NT2/D1 (cell line): ENCODE data around the gene POGLUT3.

Source experiments
- DNase-seq: peaks from one replicate; pipeline ENCODE4 v3.0.0-alpha.2; 2011; ENCODE audit warnings: low read depth, low spot score
- H3K27me3 ChIP-seq: 2 replicates; pipeline ENCODE4 v1.6.0; 2011; ENCODE audit warnings: mild to moderate bottlenecking; ENCODE audit not compliant: insufficient read length, insufficient read depth
- H3K36me3 ChIP-seq: 2 replicates; pipeline ENCODE4 v1.6.1; 2011; ENCODE audit warnings: mild to moderate bottlenecking, low read length, mixed read lengths; ENCODE audit not compliant: insufficient read depth, insufficient read length
- H3K4me1 ChIP-seq: 2 replicates; pipeline ENCODE4 v1.5.1; 2011; ENCODE audit not compliant: insufficient read depth, insufficient read length
- H3K4me3 ChIP-seq: 2 replicates; pipeline ENCODE4 v1.5.1; 2011; ENCODE audit warnings: low read depth; ENCODE audit not compliant: insufficient read length
- H3K9ac ChIP-seq: 2 replicates; pipeline ENCODE4 v1.6.0; 2011; ENCODE audit warnings: low read depth; ENCODE audit not compliant: insufficient read length
- H3K9me3 ChIP-seq: 2 replicates; pipeline ENCODE4 v1.5.1; 2011; ENCODE audit warnings: mild to moderate bottlenecking, low read length; ENCODE audit not compliant: insufficient read depth
- SUZ12 ChIP-seq: IDR thresholded peaks from 2 replicates; pipeline ENCODE4 v1.6.1; 2011; ENCODE audit not compliant: insufficient read length, insufficient read depth; ENCODE audit errors: extremely low read depth
- YY1 ChIP-seq: IDR thresholded peaks from 2 replicates; pipeline ENCODE4 v1.6.1; 2011; ENCODE audit not compliant: insufficient read length, insufficient read depth
- ZNF274 ChIP-seq: IDR thresholded peaks from 2 replicates; pipeline ENCODE4 v1.6.1; 2011; ENCODE audit warnings: mild to moderate bottlenecking, low read depth, low read length

Gene POGLUT3

DNA sequence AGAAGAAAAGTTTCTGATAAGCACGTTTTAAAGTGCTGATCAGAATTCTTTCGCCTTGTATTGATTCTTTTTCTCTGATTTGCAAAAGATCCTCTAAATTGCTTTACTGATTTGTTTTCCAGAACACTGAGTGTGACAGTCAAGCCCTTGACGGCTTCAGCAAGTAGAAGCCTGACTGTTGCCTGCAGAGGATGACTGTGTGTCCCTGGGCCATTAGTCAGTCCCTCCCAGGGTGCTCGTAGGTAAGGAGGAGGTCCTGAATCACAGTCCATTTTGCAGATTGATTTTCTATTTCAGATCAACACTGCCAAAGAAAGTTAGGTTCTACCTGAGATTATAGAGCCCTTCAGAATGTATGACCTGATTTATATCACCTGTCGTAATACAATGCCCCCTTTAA is 38.6 kb upstream of the POGLUT3 start:
- Histone ChIP-seq H3K9ac (no peak overlapping the region), H3K9me3 (no peaks in the 10 kb centered on the region), H3K36me3 (no peaks in the 10 kb centered on the region), H3K4me3 (no peak overlapping the region), H3K4me1 (no peaks in the 10 kb centered on the region), H3K27me3 (no peaks in the 10 kb centered on the region)
- no peak for DNase-seq
- TF ChIP-seq ZNF274 (no peak), SUZ12 (no peak), YY1 (no peak)

DNA sequence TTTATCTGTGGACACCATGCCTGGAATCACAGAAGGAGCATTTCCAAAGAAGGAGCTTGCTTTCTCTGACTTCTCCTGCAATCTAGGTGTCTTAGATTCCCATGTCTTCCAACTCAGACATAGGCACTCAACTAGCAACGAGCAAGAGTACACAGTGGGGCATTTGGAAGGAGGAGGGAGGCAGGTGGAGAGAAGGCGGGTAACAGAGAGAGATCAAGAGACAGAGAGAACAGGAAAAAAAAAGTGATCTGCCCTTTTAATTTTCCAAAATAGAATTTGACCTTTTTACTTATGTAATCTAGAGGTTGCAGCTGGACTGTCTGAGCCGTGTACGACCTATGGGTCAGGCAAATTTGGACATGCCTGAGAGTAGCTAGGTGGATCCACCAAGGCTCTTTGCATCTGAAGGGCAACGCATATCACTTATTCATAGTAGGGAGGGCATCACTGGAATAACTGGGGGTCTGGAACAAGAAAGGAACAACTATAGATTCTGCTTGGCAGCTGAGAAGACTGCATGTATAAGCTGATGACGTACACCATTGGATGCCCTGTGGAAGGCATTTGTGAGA is 37.3 kb upstream of the POGLUT3 start:
- H3K4me1 ChIP-seq = no peaks in the 10 kb centered on the region
- no peak overlapping the region for H3K9ac ChIP-seq
- H3K36me3 ChIP-seq = no peaks in the 10 kb centered on the region
- no peak for TF ChIP-seq SUZ12
- TF ChIP-seq YY1 = no peak
- TF ChIP-seq ZNF274 = no peak
- DNase-seq = no peak
- H3K27me3 ChIP-seq = no peaks in the 10 kb centered on the region
- no peak overlapping the region for H3K4me3 ChIP-seq
- H3K9me3 ChIP-seq = no peaks in the 10 kb centered on the region

DNA sequence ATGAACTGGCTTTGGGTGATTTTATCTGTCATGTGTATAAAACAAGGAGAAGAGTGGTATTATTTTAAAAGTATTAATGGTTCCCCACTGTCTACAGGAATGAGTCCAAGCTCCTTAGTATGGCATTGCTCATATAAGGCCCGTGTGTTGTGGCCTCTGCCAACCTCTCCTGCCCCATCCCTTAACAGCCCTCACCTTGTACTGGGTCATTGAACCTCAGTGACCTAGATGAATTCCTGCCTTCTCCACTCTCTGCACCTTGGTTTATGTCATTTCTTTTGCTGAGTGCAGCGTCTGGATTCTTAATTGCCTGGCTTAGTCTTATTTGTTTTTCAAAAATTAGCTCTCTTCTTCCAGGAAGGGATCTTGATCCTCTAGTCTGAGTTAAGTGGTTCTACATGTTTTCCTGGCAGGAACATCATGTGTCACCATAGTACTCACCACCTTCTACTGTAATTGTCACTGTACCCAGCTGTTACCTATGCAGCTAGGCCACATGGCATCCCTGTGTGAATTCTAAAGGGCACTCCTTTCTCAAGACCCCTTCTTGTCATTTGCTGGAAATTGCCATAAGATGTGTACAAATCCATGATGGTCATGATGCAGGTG is 36.2 kb upstream of the POGLUT3 start:
- no peak for DNase-seq
- no peaks in the 10 kb centered on the region for H3K4me1 ChIP-seq
- no peaks in the 10 kb centered on the region for H3K36me3 ChIP-seq
- H3K4me3 ChIP-seq = no peak overlapping the region
- H3K27me3 ChIP-seq = no peaks in the 10 kb centered on the region
- H3K9ac ChIP-seq = no peak overlapping the region
- H3K9me3 ChIP-seq = no peaks in the 10 kb centered on the region
- TF ChIP-seq ZNF274 = no peak
- no peak for TF ChIP-seq SUZ12
- TF ChIP-seq YY1 = no peak

DNA sequence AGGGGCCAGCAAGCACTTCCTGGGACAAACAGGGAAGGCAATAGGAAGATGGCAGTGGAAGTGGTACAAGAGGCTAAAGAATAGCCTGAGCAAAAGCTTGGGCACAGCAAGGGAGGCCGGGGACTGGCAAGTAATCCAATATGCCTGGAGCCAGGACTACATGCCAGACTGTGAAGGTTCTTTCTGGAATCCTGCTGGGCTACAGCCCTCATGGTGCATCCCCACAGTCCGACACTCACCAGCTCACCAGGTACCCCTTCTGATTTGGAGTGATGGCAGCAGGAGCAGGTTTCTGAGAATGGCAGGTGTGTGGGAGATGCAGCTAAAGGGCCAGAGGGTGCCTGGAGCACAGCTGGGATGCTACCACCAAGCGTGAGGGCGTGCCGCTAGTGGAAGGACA is 32.2 kb upstream of the POGLUT3 start:
- Histone ChIP-seq H3K9me3 (no peaks in the 10 kb centered on the region), H3K27me3 (no peaks in the 10 kb centered on the region), H3K36me3 (no peaks in the 10 kb centered on the region), H3K9ac (no peak overlapping the region), H3K4me3 (no peak overlapping the region), H3K4me1 (no peaks in the 10 kb centered on the region)
- TF ChIP-seq YY1 = no peak
- no peak for TF ChIP-seq SUZ12
- no peak for TF ChIP-seq ZNF274
- no peak for DNase-seq

DNA sequence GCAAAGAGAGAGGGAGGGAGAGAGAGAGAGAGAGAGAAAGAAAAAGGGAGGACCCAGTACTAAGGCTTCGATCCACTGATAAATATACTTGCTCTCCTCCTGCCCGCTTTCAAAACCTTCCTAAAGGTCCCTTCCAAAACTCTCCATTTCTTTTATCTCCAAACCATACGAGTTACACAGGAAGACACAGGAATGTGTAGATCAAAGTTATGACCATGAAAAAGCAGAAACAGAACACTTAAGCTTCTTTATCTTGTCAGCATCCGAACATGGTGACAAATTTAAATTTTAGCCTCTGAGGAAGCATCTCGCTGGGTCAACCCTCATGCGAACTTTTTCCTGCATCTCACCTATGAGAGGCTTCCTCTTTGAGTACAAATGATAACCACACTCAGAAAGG is 29.2 kb upstream of the POGLUT3 start:
- no peak for DNase-seq
- TF ChIP-seq ZNF274 (no peak), YY1 (no peak), SUZ12 (no peak)
- no peaks in the 10 kb centered on the region for H3K4me1 ChIP-seq

DNA sequence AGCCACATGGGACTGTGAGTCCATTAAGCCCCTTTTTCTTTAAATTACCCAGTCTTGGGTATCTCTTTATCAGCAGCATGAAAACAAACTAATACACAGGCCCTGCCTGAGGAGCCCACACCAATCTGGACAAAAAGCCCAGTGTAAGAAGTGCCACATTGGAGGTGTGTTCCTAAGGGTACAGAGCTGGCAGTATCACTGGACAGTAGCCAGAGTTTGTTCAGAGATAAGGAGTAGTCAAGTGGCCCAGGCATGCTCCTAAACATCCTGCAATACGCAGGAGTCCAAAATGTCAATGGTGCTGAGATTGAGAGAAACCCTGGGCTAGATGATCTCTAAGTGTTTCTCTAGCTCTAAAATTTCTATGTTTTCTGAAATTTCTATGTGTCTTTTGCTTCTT is 27.0 kb upstream of the POGLUT3 start:
- H3K9ac ChIP-seq = no peak overlapping the region
- H3K4me1 ChIP-seq = no peaks in the 10 kb centered on the region
- H3K36me3 ChIP-seq = no peaks in the 10 kb centered on the region
- no peak overlapping the region for H3K4me3 ChIP-seq
- no peaks in the 10 kb centered on the region for H3K27me3 ChIP-seq
- TF ChIP-seq SUZ12 (no peak), ZNF274 (no peak), YY1 (no peak)
- H3K9me3 ChIP-seq = no peaks in the 10 kb centered on the region
- DNase-seq = no peak

More for the DNA sequence above, 29.2 kb upstream of the POGLUT3 start:
- Histone ChIP-seq H3K4me3 (no peak overlapping the region), H3K27me3 (no peaks in the 10 kb centered on the region), H3K9ac (no peak overlapping the region), H3K9me3 (no peaks in the 10 kb centered on the region), H3K36me3 (no peaks in the 10 kb centered on the region)

DNA sequence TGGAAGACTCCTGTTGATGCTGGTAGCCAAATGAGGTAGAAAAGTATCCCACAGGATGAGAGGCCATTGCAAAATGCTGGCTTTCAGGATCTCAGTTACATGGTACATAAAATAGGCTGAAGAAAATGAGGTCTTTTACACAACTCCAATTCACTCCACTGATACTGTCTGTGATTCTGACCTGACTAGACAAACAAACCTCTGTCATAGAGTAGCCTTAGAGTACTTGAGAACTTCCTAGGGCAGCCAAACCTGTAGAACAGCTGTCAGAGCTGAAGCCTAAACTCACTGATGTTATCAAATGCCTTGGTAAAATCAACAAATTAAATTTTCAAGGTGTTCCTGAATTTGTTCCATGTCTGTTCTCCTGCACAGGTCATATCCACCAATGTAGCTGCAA is 26.2 kb upstream of the POGLUT3 start:
- Histone ChIP-seq H3K9me3 (no peaks in the 10 kb centered on the region), H3K9ac (no peak overlapping the region), H3K27me3 (no peaks in the 10 kb centered on the region), H3K4me3 (no peak overlapping the region), H3K4me1 (no peaks in the 10 kb centered on the region), H3K36me3 (no peaks in the 10 kb centered on the region)
- TF ChIP-seq ZNF274 = no peak
- TF ChIP-seq YY1 = no peak
- TF ChIP-seq SUZ12 = no peak
- DNase-seq = no peak

DNA sequence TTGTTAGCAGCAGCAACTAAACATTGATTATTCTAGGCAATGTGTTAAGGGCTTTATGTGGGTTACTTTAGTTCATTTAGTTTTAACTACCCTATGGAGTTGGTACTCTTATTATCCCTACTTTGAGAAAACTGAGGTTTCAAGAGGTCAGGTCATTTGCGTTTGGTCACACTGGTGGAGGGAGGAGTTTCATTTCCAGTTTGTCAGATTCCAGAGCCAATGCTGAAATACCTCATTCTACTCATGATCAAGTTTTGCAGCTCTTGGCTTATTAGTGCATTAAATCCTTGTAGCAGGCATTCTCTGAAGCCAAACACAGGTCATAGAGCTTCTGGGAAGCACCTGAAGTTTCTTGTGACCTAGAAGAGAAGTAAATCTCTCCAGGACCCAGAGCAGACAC is 24.1 kb upstream of the POGLUT3 start:
- H3K4me3 ChIP-seq = no peak overlapping the region
- no peaks in the 10 kb centered on the region for H3K36me3 ChIP-seq
- no peak for DNase-seq
- H3K9ac ChIP-seq = no peak overlapping the region
- no peaks in the 10 kb centered on the region for H3K27me3 ChIP-seq
- H3K4me1 ChIP-seq = no peaks in the 10 kb centered on the region
- H3K9me3 ChIP-seq = no peaks in the 10 kb centered on the region
- TF ChIP-seq SUZ12 (no peak), YY1 (no peak), ZNF274 (no peak)
